Stimulated activated CD8-positive, alpha-beta memory T cell treated with anti-CD3 and anti-CD28 coated beads, Interleukin-7, amount 100 ng/mL, for 24 hours (primary cell): Measurements from ENCODE around the gene NXN.
"Not testable (repeated sequence)": the region's sequence is repeated elsewhere in the genome, so short reads cannot be mapped to it uniquely, and the experiment has no call there.

Experiments used
- DNase-seq: peaks from one replicate; pipeline ENCODE4 v3.0.0-alpha.2; 2020; ENCODE audit warnings: low read depth

Gene NXN

GRCh38 chr17:953767-954166, 25.8 kb downstream of the NXN start:
- DNase-seq: no peak

- not testable (repeated sequence) for DNase-seq
Observed at GRCh38 chr17:952592-952991, 27.0 kb downstream of the NXN start.

- no peak for DNase-seq
Observed at GRCh38 chr17:951325-952132, 28.0 kb downstream of the NXN start.

- no peak for DNase-seq
Observed at GRCh38 chr17:949623-950303, 29.8 kb downstream of the NXN start.

- DNase-seq: no peak
Observed at GRCh38 chr17:948284-948852, 31.2 kb downstream of the NXN start.

GRCh38 chr17:946510-947236, 32.9 kb downstream of the NXN start:
- DNase-seq: no peak

- no peak for DNase-seq
Observed at GRCh38 chr17:945672-946071, 33.9 kb downstream of the NXN start.

GRCh38 chr17:944266-944826, 35.2 kb downstream of the NXN start:
- DNase-seq: no peak

GRCh38 chr17:935485-935884, 44.1 kb downstream of the NXN start:
- DNase-seq: no peak

GRCh38 chr17:933312-934073, 46.1 kb downstream of the NXN start:
- no peak for DNase-seq

- DNase-seq: no peak
Observed at GRCh38 chr17:930258-930657, 49.3 kb downstream of the NXN start.

- DNase-seq: no peak
Observed at GRCh38 chr17:929586-929985, 50.0 kb downstream of the NXN start.

- no peak for DNase-seq
Observed at GRCh38 chr17:927611-928461, 51.7 kb downstream of the NXN start.

GRCh38 chr17:925817-926216, 53.8 kb downstream of the NXN start:
- DNase-seq: no peak

GRCh38 chr17:924711-925475, 54.7 kb downstream of the NXN start:
- DNase-seq: no peak

- not testable (repeated sequence) for DNase-seq
Observed at GRCh38 chr17:924306-924705, 55.3 kb downstream of the NXN start.

GRCh38 chr17:923633-924032, 55.9 kb downstream of the NXN start:
- no peak for DNase-seq

- DNase-seq: no peak
Observed at GRCh38 chr17:921161-921560, 58.4 kb downstream of the NXN start.

GRCh38 chr17:920190-920589, 59.4 kb downstream of the NXN start:
- no peak for DNase-seq
